Activated CD8-positive, alpha-beta memory T cell treated with anti-CD3 and anti-CD28 coated beads, Interleukin-2, amount 50 U/mL, for 1 hour (primary cell): ENCODE results near the gene FAM89B.

ENCODE experiments used
- DNase-seq: peaks from one replicate; pipeline ENCODE4 v3.0.0-alpha.2; 2020; ENCODE audit errors: extremely low read depth

The FAM89B gene

DNA sequence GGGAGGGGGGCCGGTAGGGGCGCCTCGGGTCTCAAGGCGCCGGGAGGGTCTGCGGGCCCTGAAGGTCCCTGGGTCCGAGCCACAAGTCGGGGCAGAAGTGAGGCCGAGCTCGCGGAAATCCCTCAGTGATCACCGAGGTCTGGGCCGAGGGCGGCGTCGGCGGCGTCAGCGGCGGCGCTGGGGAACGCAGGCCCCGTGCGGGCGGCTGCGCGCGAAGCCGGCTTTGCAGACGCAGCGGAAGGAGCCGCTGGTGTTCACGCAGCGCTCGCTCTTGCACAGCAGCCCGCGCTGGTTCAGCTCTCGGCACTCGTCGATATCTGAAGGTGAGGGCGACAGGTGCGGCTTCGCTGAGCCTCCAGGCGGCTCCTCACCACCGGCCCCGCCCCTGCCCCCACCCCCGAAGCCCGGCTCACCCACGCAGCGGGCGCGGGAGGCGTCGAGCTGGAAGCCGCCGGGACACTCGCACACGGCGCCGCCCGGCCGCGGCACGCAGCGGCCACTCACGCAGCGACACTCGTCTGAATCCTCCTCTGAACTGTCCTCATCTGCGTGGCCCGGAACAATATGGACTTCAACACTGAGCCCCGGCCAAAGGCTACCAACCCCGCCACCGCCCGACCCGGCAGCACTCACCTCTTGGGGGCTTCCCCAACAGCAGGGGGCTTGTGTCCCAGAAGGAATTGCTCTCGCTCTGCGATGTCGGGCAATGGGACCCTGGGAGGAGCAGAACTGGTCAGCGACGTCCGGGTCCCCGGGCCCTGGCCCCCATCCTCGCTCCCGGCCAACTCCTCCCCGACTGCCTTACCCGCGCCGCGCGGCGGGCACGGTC, 33.2 kb upstream of the FAM89B start:
- no peak for DNase-seq

DNA sequence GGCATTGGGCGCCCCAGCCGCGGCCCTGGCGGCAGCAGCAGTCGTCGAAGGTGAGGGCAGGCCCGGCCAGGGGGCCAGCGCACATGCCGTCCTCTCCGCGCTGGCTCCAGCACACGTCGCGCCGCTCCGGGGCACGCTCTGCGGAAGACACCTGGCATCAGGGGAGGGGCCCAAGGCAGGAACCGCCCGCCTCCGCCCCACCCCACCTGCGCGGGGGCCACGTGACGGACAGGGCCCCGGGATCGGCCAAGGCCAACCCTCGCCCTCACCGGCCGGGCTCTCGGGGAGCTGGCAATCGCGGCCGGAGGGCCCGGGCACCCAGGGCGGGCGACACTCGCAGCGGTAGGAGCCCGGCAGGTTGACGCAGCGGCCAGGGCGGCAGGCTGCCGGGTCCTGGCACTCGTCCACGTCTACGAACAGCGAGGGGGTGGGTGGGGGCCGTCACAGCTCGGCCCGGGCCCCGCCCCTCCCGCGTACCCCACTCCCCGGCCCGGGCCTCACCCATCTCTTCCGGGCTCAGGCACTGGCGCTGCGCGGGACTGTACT, 32.5 kb upstream of the FAM89B start:
- DNase-seq, result no peak

DNA sequence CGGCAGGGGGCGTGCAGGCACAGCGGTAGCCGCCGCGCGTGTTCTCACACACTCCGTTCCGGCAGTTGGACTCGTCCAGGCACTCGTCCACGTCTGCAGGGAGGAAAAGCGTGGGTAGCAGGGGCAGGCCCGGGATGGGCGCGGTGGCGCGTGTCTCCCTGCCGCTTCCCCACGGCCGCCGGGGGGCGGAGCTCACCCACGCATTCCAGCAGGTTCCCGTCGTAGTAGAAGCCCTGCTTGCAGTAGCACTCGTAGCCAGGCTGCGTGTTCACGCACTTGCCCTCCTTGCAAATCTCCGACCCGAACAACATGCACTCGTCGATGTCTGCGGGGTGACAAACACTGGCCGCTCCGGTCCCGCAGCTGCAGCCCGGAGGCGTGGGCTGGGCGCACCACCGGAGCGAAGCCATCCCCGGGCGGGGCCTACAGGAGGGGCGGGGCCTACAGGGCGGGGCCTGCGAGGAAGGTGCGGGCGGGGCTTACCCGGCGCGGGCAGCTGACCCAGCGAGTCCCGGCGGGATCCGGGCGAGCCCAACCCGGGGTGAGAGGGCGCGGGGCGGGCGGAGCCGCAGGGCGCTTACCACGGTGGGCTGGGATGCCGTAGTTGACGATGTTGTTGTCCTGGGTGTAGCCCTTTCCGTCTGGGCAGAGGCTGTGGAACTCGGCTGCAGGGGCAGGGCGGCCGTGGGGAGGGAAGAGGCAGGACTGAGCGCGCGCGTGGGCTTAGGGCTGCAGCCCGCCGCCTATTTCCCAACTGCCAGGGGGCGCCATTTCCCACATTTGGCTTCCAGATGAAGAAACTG, 31.8 kb upstream of the FAM89B start:
- peak; percentile 61 for DNase-seq

DNA sequence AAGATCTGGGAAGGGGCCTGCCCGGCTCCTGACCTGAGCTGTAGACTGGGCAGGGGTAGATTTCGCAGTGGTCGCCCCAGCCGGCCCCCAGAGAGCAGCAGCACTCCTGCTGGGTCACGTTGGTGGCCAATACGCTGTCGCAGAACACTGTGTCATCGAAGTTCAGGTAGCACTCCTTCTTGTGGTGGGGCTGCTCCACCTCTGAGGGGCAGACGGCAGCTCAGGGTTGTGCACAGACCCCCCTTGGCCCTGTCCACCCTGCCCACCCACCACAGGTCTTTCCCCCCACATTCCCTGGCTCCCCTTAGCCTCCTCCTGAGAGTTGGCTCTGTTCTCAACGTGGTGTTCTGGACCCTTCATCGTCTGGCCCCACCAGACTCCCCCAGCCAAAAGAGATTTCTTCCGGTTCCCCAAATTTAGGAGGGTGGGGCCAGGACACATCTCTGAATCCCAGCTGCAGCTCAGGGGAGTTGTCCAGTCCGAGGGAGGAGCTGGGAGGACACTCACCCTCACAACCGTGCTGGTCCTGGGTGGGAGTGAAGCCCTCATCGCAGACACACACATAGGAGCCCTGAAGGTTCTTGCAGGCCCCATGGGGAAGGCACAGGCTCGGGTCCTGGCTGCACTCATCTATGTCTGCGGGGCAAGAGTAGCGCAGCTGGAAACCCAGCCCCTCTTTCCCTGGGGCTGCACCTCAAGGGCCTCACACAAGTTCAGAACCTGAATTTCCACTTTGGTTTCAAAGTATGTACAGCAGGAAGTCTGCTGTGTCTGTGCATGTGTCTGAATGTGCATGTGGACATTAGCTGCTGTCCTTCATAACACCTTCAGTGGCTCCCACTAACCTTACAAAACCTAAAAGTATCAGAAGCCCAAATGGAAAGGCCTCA, 31.0 kb upstream of the FAM89B start:
- no peak for DNase-seq

DNA sequence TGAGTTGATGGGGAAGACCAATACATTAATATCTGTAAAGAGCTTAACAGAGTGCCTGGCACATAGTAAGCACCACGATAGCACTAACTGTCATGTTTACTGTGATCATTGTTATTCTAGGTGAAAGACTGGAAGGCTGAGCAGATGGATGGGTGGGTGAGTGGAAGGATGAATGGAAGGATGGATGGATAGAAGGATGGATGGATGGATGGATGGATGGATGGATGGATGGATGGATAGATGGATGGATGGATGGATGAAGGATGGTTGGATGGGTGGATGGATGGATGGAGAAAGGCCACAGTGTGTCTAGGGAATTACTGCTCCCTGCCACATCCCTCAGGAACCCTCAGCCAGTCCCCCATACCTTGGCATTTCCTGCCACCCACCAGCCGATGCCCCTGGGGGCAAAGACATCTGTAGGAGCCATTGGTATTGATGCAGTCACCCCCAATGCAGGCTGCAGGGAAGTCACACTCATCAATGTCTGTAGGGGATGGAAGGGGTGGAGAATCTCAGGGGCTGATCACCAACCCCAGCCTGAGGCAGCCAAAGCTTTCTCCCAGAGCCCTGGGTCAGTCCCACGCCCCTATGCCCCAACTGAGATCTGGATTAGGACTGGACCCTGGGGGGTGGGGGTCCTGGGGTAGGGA, 29.5 kb upstream of the FAM89B start:
- no peak for DNase-seq

DNA sequence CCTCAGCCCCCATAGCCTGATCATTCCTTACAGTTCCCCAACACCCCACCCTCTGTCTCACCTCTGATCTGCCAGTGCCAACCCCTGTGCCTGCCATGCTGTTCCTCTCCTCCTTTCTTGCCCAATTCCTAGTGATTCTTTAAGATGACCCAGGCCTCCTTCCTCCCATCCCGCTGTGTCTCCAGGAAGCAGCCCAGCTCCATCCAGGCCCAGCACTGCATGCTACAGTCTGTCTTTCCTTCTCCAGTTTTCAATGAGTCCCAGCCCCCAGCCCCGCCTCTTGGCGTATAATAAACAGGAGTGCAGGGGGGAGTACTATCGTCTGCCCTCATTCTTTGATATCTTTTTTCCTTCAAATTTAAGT, 26.5 kb upstream of the FAM89B start:
- DNase-seq, result no peak

DNA sequence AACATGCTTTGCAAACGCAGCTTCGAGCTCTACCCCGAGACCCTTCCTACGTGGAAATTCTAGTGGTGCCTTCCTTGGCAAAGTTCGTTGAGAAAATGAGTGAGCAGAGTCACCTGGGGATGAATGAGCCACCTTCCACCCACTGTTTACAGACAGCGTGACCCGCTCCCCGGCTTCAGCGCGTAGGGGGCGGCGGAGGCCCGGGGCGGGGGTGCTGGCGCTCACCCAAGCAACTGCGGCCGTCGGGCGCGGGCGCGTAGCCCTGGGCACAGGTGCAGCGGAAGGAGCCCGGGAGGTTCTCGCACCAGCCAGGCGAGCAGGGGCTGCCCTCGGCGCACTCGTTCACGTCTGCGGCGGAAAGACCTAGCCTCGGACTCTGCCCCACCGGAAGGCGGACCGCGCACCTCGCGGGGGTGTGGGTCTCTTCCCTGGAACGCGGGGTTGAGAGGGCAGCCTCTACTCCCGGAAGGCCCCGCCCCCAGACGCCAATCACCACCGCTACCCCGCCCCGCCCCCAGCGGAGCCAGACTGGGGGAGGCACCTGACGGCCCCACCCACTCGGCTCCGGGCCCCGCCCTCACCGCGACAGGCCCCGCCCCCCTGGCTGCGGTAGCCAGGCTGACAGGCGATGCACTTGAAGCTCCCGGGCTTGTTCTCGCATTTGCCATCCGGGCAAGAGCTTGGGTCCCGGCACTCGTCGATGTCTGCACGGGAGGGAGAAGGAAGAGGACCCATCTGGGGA, 25.9 kb upstream of the FAM89B start:
- peak; percentile 92 for DNase-seq

DNA sequence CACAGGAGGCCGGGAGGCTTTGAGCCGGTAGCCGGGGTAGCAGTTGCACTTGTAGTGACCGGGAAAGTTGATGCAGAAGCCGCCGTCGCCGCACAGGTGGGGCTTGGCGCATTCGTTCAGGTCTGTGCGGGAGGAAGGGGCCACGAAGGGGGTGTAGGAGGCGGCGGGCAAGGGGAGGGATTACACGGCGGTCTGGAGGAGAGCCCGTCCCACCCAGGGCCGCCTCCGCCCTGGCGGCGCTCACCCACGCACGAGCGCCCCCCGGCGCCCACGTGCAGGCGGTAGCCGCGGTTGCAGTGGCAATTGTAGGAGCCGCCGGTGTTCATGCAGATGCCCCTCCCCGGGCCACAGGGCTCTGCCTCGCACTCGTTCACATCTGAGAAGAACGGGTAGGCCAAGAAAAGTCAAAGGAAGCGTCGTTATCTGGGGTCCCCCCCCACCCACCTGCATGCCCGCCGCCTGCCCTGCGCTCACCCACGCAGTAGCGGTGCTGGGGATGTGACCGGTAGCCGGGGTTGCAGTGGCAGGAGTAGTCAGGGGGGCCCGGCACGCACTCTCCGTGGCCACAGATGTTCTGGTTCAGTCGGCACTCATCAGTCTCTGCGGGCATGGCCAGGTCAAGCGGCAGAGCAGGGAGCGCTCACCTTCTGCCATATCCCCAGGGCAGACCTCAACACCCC, 24.8 kb upstream of the FAM89B start:
- DNase-seq, result no peak

DNA sequence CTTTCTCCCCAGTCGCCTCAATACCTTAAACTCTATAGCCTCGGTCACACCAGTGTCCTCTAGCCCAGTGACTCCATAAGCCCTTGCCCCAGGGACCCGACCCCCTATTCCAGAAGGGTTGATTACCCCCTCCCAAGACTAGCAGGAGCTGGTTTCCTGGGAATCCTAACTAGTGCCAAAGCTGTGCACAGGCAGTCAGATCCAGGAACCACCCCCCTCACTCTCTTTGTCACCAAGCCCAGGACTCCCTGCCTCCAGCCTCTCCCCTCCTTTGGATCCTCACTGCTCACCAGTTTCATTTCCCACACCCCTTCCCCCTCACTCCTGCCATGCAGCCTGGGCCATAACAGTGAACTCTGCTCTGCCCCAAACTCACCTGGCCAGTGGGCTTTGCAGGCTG, 23.9 kb upstream of the FAM89B start:
- no peak for DNase-seq

DNA sequence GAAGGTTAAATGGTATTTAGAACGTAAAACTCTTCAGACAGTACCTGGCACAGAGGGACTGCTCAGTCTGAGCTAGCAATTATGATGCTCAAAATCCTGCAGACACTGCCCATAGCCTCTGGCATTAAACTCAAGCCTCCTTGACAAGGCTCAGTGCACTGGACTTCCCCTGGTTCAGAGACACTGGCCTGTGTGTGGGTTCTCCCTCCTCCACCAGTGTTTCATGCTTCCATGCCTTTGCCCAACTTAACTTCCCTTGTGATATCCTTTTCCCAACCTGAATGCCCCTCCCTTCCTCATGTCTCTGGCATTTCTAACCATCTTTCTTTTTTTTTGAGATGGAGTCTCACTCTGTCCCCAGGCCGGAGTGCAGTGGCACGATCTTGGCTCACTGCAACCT, 23.2 kb upstream of the FAM89B start:
- no peak for DNase-seq

DNA sequence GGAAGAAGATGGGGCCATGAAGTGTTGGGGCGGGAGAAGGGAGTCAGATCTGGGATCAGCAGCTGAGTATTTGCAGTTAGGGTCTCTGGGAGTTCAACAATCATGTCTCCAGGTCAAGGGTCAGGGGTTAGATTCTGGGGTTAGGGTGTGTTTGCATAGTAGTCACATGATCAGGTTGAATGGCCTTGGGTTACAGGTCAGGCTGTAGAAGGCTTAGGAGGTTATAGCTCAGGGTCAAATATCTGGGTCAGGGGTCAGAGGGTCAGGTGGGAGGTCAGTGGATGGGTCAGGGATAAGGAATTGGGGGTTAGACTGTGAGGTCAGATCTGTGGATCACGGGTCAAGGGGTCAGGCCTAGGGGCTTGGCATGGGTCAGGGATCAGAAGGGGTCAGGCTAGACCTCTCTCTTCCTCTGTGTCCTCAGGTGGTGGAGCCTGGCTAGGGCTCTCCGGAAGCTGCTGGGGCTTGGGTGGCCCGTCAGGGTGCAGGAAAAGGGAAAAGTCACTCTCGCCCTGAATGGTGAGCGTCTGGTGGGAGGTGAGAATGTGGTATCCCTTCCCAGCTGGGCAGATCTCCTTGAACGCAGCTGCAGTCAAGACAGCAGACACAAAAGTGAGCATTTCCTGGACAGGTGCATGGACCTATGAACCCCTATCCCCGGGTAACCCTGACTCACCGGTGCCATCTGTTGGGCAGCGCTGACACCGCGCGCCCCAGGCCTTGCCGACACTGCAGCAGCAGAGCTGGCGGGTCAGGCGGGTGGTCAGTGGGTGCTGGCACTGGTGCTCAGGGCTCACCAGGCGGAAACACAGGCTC, 20.6 kb upstream of the FAM89B start:
- no peak for DNase-seq

DNA sequence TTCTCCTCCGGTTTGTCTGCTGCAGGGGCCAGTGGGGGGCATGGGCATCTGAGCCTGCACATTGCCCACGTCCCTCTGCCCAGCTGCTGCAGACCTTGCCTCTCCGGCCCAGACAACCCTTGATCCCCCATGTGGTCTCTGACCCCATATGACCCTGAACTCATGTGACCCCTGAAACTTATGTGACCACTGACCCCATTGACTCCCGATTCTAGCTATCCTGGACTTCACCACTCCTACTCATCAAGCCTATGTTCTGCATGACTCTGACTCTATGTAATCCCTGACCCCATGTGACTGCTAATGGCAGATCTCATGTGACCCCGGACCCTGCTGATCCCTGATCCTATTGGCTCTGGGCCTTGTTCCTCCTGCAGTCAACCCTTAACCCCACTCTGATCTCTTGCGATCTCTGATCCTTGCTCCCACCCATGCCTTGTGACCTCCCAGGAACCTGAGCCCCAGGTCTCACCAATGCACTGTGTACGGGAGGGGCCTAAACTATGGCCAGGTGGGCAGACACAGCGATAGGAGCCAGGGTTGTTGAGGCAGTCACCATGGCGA, 19.9 kb upstream of the FAM89B start:
- DNase-seq, result no peak

DNA sequence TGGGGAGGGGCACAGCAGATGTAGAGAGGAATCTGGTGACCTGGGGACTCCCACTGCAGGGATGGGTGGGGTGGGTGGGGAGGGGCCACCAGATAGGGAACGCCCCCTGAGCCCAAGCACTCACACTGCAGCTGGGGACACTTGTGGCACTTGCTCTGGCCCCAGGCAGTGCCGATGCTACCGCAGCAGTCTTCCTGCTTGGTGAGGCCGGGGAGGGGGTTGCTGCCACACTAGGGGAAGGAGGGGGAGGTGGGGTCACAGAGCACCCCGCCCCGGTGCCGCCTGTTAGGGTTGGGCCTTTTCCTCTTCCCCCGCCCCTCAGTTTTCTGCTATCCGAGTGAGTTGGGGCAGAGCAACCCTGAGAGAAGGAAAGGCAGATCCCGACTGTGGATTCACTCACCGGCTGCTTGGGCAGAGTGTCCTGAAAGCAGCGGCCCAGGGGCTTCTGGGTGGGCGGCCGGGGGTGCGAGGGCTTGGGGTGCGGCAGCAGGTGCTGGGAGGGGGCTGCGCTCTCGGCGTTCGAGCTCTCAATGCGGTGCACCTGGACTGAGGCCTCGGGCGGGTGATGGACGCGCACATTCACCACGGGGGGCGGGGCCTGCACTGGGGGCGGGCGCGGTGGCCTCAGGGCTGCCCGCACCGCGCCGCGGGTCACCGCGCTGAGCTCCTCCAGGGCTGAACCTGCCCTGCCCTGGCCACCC, 18.9 kb upstream of the FAM89B start:
- DNase-seq, result no peak

DNA sequence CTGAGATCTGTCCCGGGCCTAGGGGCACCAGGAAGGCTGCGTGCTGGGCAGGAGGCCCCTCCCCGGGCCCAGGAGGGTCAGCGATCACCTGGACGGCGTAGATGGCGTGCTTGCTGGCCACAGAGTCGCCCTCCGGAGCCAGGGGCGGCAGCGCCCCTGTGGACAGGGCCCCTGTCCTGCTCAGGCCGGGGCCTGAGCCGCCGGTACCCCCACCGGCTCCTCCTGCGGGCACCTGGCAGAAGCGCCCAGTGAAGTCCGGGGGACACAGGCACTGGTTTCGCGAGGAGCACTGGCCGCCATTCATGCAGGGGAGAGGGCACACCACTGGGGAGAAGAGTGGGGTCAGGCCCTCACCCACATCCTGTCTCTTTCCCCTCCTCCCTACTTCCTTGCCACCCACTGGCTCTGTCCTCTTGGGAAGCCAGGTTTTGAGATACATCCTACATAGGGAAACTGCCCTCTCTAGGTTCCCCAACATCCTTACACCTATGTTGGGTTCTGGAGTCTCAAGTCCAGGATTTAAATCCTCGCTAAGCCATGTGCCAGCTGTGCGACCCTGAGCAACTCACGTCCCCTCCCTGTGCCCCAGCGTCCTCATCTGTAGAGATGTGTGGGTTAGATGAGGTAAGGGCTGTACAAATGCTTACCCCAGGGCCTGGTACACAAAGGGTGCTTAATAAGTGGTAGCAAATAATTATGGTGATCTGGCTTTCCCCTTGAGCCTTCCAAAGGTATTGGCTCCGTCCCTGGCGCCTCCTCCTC, 18.1 kb upstream of the FAM89B start:
- no peak for DNase-seq

DNA sequence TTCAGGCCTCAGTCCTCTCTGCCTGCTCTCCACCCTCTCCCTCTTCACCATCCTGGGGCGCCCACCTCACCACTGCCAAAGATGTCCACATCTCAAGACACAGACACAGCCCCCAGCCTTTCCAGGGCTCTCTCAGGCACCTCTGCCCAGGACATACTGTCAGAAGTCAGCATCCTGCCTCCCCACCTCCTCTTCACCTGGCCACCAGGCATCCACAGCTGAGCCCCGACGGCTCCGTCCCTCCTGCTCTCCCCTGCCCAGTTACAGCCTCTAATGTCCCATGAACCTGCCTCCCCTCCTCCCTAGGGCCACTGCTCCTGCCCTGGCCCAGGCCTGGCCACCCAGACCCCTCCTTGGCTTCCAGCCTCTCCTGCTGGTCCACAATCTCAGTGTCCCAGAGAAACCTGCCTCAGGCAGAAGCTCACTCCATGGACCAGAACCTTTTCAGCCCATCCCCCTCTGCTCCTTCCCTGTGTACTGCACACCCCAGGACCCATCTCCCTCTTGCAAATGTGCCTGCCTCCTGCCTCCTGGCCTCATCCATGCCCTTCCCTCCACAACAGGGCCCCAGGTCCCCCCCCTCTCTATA, 17.4 kb upstream of the FAM89B start:
- no peak for DNase-seq

DNA sequence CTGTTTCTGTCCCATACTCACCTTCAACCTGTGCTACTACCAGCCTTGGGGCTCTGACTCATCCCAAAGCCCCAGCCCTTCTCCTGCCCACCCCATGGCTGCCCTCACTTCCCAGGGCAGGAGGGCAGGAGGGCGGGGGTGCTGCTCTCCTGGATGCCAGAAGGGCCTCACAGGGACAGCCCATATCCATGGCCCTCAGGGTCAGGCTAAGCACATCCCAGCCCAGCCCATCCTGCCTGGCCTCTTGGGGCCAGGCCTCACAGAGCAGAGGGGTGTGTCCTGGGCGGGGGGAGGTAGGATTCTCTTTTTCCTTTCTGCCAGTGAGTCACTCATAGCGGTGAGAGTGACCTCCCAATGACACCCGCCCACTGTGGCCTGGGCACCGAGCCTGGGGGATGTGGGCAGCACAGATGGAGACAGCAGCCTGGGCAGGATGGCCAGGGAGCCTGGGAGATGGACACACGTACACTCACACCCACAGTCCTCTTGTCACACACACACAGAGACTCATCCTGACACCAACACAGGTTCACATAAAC, 16.6 kb upstream of the FAM89B start:
- DNase-seq, result no peak
